Nephron (organoid): ENCODE results near the gene SLC25A25.

Experiments
- H3K27ac Mint-ChIP-seq, 3 experiments: 2 replicates each; pipeline ENCODE4 v1.8.0; 2020; ENCODE audit warnings: mixed read lengths in 3 of 3, mild to moderate bottlenecking in 2 of 3, moderate library complexity in 1 of 3
- H3K27me3 Mint-ChIP-seq: 2 replicates; pipeline ENCODE4 v1.8.0; 2021; ENCODE audit warnings: low read depth, mild to moderate bottlenecking, moderate library complexity, mixed read lengths
- H3K36me3 Mint-ChIP-seq: 2 replicates; pipeline ENCODE4 v1.8.0; 2020; ENCODE audit warnings: low read depth, mixed read lengths
- H3K4me1 Mint-ChIP-seq: 2 replicates; pipeline ENCODE4 v1.8.0; 2020; ENCODE audit warnings: mixed read lengths
- H3K4me3 Mint-ChIP-seq, 3 experiments: 2 replicates each; pipeline ENCODE4 v1.8.0; 2020; ENCODE audit warnings: mild to moderate bottlenecking in 3 of 3, mixed read lengths in 3 of 3, moderate library complexity in 2 of 3
- H3K9me3 Mint-ChIP-seq: 2 replicates; pipeline ENCODE4 v1.8.0; 2020; ENCODE audit warnings: mixed read lengths
- TF ChIP-seq, protein P1 (sequence below), 3 experiments: fragments of 200-600 bp; sonication (generic); IDR thresholded peaks; one replicate each; pipeline ENCODE4 v1.5.0; 2021; ENCODE audit warnings: antibody characterized with exemption in 3 of 3; ENCODE audit not compliant: unreplicated experiment in 3 of 3

Gene SLC25A25

DNA sequence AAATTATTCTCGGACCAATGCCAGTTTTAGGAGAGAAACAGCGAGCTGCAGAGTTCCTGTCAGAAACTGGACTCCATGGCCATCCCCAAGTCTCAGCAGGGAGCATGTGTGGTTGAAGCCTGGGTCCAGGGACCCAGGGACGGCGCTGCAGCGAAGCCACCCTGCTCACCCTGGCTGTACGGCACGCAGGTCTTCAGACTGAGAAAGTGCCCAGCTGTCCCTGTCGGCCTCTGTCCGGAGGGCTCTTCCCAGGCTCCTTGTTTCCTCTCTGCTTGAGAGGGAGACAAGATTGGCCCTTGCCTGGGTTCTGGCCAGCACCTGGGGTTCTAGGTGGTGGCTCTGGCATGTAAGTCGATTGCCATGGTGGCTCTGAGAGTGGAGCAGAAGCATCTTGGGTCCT is 32.5 kb downstream of the SLC25A25 start:
- TF ChIP-seq, protein P1, sequence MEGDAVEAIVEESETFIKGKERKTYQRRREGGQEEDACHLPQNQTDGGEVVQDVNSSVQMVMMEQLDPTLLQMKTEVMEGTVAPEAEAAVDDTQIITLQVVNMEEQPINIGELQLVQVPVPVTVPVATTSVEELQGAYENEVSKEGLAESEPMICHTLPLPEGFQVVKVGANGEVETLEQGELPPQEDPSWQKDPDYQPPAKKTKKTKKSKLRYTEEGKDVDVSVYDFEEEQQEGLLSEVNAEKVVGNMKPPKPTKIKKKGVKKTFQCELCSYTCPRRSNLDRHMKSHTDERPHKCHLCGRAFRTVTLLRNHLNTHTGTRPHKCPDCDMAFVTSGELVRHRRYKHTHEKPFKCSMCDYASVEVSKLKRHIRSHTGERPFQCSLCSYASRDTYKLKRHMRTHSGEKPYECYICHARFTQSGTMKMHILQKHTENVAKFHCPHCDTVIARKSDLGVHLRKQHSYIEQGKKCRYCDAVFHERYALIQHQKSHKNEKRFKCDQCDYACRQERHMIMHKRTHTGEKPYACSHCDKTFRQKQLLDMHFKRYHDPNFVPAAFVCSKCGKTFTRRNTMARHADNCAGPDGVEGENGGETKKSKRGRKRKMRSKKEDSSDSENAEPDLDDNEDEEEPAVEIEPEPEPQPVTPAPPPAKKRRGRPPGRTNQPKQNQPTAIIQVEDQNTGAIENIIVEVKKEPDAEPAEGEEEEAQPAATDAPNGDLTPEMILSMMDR (IDR thresholded peaks at IDR 0.05; ENCODE audit: unreplicated experiment in 3 of 3) = no peak
- H3K36me3 Mint-ChIP-seq = peaks cover 25% of the 10 kb centered on the region
- H3K27ac Mint-ChIP-seq = peak overlapping the region; percentile 77 to 99 (median 98)
- peak overlapping the region; percentile 56 to 86 (median 72) for H3K4me3 Mint-ChIP-seq
- H3K27me3 Mint-ChIP-seq = no peaks in the 10 kb centered on the region
- H3K9me3 Mint-ChIP-seq = no peaks in the 10 kb centered on the region
- H3K4me1 Mint-ChIP-seq = peaks cover 77% of the 10 kb centered on the region

- H3K4me1 Mint-ChIP-seq = peaks cover 77% of the 10 kb centered on the region
Observed at GRCh38 chr9:128101231-128101661, 33.2 kb downstream of the SLC25A25 start.

GRCh38 chr9:128101690-128102089 is 33.7 kb downstream of the SLC25A25 start:
- H3K27me3 Mint-ChIP-seq = no peaks in the 10 kb centered on the region
- H3K9me3 Mint-ChIP-seq = no peaks in the 10 kb centered on the region
- H3K4me1 Mint-ChIP-seq = peaks cover 72% of the 10 kb centered on the region
- peaks cover 25% of the 10 kb centered on the region for H3K36me3 Mint-ChIP-seq
- peak overlapping the region in 2 of 3 experiments; percentile 15 to 71 for H3K4me3 Mint-ChIP-seq
- TF ChIP-seq, protein P1 (IDR thresholded peaks at IDR 0.05; ENCODE audit: unreplicated experiment in 3 of 3) = no peak
- H3K27ac Mint-ChIP-seq = peak overlapping the region in 2 of 3 experiments; percentile 22 to 86

More at GRCh38 chr9:128101231-128101661, 33.2 kb downstream of the SLC25A25 start:
- H3K27me3 Mint-ChIP-seq = no peaks in the 10 kb centered on the region
- H3K9me3 Mint-ChIP-seq = no peaks in the 10 kb centered on the region
- H3K36me3 Mint-ChIP-seq = peaks cover 25% of the 10 kb centered on the region
- no peak overlapping the region for H3K4me3 Mint-ChIP-seq
- TF ChIP-seq, protein P1 (IDR thresholded peaks at IDR 0.05; ENCODE audit: unreplicated experiment in 3 of 3) = no peak
- peak overlapping the region in 2 of 3 experiments; percentile 31 to 35 for H3K27ac Mint-ChIP-seq

GRCh38 chr9:128102196-128102595 is 34.2 kb downstream of the SLC25A25 start:
- Mint-ChIP-seq H3K9me3 (no peaks in the 10 kb centered on the region), H3K27me3 (no peaks in the 10 kb centered on the region), H3K36me3 (peaks cover 25% of the 10 kb centered on the region), H3K4me3 (peak overlapping the region in 1 of 3 experiments; percentile 71), H3K27ac (peak overlapping the region; percentile 6 to 86 (median 22)), H3K4me1 (peaks cover 68% of the 10 kb centered on the region)
- TF ChIP-seq, protein P1 (IDR thresholded peaks at IDR 0.05; ENCODE audit: unreplicated experiment in 3 of 3) = no peak

GRCh38 chr9:128102861-128103588 is 35.0 kb downstream of the SLC25A25 start:
- Mint-ChIP-seq H3K27ac (peak overlapping the region; percentile 6 to 86 (median 55)), H3K9me3 (no peaks in the 10 kb centered on the region), H3K4me1 (peaks cover 71% of the 10 kb centered on the region), H3K4me3 (peak overlapping the region; percentile 46 to 71 (median 52)), H3K27me3 (no peaks in the 10 kb centered on the region), H3K36me3 (peaks cover 31% of the 10 kb centered on the region)
- TF ChIP-seq, protein P1 (IDR thresholded peaks at IDR 0.05; ENCODE audit: unreplicated experiment in 3 of 3) = no peak

DNA sequence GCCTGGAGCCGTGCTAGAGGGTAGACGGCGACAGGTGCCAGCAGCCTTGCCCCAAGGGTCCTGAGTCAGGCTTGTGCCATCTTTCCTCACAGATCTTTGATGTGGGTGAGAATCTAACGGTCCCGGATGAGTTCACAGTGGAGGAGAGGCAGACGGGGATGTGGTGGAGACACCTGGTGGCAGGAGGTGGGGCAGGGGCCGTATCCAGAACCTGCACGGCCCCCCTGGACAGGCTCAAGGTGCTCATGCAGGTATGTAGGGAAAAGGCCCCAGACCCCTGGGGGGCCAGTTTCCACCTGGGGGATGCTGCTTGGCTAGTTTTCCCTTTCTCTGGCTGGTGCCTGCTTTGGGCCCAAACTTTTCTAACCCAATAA is 35.5 kb downstream of the SLC25A25 start:
- H3K4me1 Mint-ChIP-seq = peaks cover 67% of the 10 kb centered on the region
- H3K27me3 Mint-ChIP-seq = no peaks in the 10 kb centered on the region
- TF ChIP-seq, protein P1 (IDR thresholded peaks at IDR 0.05; ENCODE audit: unreplicated experiment in 3 of 3) = peak; percentile 24 to 33 (median 25)
- no peak overlapping the region for H3K4me3 Mint-ChIP-seq
- peak overlapping the region in 1 of 3 experiments; percentile 86 for H3K27ac Mint-ChIP-seq
- peaks cover 33% of the 10 kb centered on the region for H3K36me3 Mint-ChIP-seq
- H3K9me3 Mint-ChIP-seq = no peaks in the 10 kb centered on the region
